C4-2B (cell line): ENCODE measurements around the gene INSYN2B.

Source experiments
- H3K27ac ChIP-seq: fragments of 450-650 bp; 2 replicates; pipeline ENCODE4 v1.5.1; 2017
- CTCF ChIP-seq: fragments of 450-650 bp; conservative IDR thresholded peaks from 2 replicates; pipeline ENCODE4 v1.5.1; 2017; ENCODE audit warnings: mild to moderate bottlenecking
- ZFX ChIP-seq: fragments of 450-650 bp; IDR thresholded peaks from 2 replicates; pipeline ENCODE4 v1.6.1; 2017

Gene INSYN2B

GRCh38 chr5:169992789-169993484 is 12.6 kb upstream of the INSYN2B start:
- no peak overlapping the region for H3K27ac ChIP-seq
- no peak for TF ChIP-seq ZFX
- no peak for TF ChIP-seq CTCF

GRCh38 chr5:169991115-169991869 is 11.0 kb upstream of the INSYN2B start:
- no peak for TF ChIP-seq ZFX
- TF ChIP-seq CTCF = no peak
- H3K27ac ChIP-seq = no peak overlapping the region

- no peak overlapping the region for H3K27ac ChIP-seq
- TF ChIP-seq ZFX (no peak), CTCF (no peak)
These were observed 9.1 kb upstream of the INSYN2B start for GRCh38 chr5:169989365-169989764.

GRCh38 chr5:169988947-169989346 is 8.7 kb upstream of the INSYN2B start:
- TF ChIP-seq CTCF (no peak), ZFX (no peak)
- H3K27ac ChIP-seq = no peak overlapping the region

- H3K27ac ChIP-seq = no peak overlapping the region
- TF ChIP-seq CTCF (no peak), ZFX (no peak)
These were observed 7.9 kb upstream of the INSYN2B start for GRCh38 chr5:169988206-169988605.

GRCh38 chr5:169979871-169980270 is 424 bp downstream of the INSYN2B start:
- H3K27ac ChIP-seq = no peak overlapping the region

More at GRCh38 chr5:169979871-169980270, 424 bp downstream of the INSYN2B start:
- TF ChIP-seq CTCF = no peak
- TF ChIP-seq ZFX = no peak
